ENCODE results near the gene CXCL3.

DNA sequence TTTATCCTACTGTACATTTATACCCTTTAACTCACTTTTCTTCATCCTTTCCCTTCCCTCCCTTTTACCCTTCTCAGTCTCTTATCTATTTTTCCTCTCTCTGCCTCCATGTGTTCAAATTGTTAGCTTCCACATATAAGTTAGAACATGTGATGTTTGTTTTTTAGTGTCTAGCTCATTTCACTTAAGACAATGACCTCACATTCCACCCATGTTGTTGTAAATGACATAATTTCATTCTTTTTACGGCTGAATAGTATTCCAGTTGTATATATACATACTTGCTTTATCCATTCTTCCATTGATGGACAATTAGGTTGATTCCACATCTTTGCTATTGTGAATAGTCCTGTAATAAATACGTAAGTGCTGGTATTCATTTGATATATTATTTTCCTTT lies 7.3 kb upstream of the CXCL3 start:
- TF ChIP-seq TEAD4 (IDR thresholded peaks at IDR 0.05) (no peak), CEBPB (IDR thresholded peaks at IDR 0.05) (no peak), MAX (IDR thresholded peaks at IDR 0.05) (no peak), USF1 (IDR thresholded peaks at IDR 0.05) (no peak)
- TF ChIP-seq, protein P1, sequence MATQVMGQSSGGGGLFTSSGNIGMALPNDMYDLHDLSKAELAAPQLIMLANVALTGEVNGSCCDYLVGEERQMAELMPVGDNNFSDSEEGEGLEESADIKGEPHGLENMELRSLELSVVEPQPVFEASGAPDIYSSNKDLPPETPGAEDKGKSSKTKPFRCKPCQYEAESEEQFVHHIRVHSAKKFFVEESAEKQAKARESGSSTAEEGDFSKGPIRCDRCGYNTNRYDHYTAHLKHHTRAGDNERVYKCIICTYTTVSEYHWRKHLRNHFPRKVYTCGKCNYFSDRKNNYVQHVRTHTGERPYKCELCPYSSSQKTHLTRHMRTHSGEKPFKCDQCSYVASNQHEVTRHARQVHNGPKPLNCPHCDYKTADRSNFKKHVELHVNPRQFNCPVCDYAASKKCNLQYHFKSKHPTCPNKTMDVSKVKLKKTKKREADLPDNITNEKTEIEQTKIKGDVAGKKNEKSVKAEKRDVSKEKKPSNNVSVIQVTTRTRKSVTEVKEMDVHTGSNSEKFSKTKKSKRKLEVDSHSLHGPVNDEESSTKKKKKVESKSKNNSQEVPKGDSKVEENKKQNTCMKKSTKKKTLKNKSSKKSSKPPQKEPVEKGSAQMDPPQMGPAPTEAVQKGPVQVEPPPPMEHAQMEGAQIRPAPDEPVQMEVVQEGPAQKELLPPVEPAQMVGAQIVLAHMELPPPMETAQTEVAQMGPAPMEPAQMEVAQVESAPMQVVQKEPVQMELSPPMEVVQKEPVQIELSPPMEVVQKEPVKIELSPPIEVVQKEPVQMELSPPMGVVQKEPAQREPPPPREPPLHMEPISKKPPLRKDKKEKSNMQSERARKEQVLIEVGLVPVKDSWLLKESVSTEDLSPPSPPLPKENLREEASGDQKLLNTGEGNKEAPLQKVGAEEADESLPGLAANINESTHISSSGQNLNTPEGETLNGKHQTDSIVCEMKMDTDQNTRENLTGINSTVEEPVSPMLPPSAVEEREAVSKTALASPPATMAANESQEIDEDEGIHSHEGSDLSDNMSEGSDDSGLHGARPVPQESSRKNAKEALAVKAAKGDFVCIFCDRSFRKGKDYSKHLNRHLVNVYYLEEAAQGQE (IDR thresholded peaks at IDR 0.05; ENCODE audit: low read depth), result no peak
